Activated CD4-positive, alpha-beta T cell treated with anti-CD3 and anti-CD28 coated beads, Interleukin-2, Interleukin-4, amounts not matched to agents 100 ng/mL and 50 ng/mL, durations not matched to agents 16 hours and 8 hours (primary cell): ENCODE data around the gene INO80.
A peak's percentile ranks its signal among the peaks of the same experiment; 100 is the strongest.

Source experiments
- DNase-seq: peaks from one replicate; pipeline ENCODE4 v3.0.0-alpha.2; 2020; ENCODE audit warnings: low spot score

INO80 gene

DNA sequence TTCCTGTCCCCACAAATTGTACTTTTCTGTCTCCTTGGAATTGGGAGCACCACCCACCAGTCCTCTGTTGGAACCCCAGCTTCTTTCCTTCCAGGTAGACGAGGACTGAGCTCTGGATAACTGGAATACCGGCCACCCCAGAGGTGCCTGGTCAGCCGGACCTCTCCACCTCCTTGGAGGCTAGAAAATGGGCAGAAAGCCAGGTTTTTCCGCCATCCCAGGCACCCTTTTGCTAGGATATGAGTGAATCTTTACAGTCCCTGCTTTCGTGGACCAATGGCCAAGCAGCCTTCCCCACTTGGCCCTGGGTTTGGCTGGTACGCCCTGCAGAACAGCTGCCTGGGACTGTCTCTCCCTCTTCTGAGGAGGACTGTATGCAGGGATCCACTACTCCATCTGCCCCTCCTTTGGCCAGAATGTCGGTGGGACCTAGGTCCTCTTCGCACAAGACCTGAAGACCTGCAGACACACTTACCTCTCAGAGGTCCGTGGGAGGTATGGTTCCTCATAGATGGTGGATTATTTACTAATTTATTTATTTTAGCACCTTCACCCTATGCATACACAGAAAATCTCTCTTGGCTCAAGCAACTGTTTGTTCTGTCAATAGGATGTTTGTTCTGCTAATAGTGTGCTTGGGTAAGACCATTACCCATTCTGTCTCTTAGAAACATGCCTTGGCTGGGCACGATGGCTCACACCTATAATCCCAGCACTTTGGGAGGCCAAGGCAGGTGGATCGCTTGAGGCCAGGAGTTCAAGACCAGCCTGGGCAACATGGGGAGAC lies 171.4 kb downstream of the INO80 start:
- DNase-seq = no peak

DNA sequence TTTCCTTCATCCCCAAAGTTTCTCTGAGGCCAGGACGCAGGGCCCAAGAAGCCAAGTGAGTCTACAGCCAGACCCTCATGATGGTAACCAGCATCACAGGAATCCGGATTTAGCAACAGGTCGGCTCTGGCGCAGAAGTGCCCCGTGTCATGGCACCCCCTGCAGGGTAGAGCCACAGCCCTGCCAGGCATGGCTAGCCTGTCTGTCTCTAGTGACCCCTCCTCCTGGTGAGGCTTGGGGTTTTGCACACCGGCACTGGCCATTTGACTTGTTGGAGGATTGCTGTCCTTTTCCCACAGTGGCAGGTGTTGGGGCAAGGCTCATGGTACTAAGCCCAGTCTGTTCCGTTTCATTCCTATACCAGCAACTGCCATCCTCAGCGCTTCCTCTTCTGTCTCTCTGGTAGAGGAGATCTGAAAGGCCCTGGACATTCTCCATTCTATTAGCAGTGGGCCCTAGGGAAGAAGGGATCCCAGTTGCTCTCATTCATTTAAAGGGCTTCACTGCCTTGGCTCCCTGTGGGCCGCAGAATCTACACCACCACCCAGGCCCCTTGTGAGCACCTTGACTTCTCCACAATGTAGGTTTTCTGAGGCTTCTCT lies 172.2 kb downstream of the INO80 start:
- no peak for DNase-seq

DNA sequence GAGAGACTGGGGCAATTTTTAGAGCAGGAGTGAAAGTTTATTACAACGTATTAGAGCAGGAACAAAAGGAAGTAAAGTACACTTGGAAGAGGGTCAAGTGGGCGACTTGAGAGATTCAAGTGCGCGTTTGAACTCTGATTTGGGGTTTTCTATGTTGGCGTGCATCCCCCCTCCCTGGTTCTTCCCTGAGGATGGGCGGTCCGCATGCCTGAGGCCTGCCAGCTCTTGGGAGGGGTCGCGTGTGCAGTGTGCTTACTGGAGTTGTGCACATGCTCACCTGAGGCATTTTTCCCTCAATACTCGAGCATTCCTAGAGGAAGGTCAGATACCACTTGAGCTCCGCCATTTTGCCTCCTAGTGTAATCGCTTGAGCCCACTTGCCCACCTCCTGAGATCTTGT lies 173.2 kb downstream of the INO80 start:
- DNase-seq = no peak

DNA sequence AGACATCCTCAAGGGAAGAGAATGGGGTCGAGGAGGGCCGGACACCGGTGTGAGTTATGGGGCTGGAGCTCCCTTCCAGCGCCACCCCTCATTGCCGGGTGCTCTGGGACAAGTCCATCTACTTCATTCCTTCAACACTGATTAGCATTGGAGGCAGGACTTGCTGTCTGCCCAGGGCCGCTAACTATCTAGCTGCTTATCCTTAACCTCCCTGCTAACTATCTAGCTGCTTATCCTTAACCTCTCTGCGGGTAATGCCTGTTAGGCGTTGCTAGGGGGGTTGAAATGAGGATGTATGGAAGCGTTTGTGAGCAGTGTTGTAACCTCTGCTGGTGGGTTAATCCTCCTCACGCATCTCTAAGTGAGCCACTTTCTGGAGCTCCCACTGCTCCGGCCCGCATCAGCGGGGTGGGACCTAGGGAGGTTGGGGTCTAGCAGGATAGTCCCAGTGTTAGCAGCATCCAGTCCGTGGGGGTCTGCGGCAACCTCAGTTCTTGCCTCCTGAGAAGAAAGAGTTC lies 173.7 kb downstream of the INO80 start:
- DNase-seq = no peak

DNA sequence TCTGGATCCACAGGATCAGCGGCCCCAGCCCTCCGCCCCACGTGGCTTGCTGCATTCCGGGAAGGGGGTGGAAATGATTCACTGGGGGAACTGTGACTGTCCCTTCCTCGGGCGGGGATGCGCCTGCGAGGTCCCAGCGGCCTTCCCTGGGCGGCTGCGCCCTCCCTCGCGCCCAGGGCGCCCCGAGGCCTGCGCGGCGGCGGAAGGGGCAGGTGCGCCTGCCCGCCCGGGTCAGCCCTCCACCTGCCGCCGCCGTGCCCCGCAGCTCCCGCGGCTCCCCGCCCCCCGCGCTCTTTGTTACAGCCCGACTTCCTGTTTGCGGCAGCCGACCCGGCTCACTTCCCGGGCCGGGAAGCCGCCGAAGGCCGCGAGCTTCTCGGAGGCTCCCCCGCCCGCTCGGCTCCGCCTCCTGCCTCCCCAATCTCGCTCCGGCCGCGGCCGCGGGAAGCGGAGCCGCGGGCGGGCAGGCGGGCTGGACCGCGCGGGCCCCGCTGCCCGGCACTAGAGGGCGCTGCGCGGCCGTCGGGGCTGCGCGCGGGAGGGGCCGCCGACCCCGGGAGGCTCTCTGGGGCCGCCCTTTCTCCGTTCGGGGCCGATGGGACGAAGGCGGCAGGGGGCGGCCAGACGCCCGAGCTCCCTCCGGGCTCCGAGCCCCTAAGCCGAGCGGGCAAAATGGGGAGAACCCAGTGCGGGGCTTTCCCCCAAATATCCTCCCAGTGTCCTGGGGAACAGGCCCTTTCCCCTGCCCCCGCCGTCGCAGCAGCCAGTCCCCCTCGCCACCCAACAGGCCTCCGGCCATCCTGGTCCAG lies 174.3 kb downstream of the INO80 start:
- DNase-seq = peak; percentile 63

DNA sequence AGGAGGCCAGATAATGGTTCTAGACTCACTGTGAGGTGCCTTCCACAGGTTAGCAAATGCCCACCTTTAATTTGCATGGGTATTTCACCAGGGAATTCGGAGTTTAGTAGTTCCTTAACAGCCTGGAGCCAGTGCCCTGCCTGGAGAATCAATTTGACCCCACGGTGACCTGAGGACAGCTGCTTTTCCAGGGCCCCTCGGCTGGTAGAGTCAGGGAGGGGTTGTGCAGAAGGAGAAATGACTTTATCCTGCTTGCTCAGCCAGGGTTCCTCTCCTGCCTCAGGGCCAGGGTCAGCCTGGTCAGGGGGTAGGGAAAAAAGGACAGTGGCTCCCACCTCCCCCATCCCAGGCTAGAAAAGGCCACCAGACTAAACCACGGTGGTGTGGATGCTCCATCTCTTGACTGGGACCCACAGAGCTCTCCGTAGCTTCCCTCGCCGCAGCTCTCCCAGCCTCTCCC lies 175.0 kb downstream of the INO80 start:
- DNase-seq = no peak

DNA sequence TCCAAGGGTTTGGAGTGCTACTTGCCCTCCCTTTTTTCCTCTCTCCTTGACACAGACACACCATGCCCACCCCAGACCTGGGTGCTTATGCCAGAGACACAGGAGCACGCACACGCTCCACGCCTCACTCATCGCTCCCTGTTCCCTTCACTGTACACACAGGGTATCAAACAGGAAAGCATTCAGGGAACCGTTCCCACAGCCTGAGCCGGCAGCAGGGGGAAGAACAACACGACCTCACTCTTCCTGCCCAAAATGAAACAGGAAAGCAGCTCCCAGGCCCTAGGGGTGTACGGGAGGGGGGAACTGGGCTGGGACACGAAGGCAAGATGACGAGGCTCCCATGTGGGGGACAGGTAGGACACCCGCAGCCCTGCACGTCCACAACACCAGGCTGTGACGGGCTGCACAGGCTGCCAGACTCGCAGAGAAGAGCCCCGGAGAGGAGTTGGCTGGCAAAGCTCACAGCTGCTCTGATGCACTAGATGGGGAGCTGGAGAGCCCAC lies 175.7 kb downstream of the INO80 start:
- DNase-seq = no peak

DNA sequence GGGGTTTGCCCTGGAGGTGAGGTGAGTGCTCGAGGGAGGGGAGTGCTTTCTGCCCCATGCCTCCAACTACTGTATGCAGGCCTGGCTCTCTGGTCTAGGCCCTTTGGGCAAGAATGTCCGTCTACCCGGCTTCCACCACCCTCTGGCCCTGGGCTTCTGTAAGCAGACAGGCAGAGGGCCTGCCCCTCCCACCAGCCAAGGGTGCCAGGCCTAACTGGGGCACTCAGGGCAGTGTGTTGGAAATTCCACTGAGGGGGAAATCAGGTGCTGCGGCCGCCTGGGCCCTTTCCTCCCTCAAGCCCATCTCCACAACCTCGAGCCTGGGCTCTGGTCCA lies 177.6 kb downstream of the INO80 start:
- DNase-seq = no peak

DNA sequence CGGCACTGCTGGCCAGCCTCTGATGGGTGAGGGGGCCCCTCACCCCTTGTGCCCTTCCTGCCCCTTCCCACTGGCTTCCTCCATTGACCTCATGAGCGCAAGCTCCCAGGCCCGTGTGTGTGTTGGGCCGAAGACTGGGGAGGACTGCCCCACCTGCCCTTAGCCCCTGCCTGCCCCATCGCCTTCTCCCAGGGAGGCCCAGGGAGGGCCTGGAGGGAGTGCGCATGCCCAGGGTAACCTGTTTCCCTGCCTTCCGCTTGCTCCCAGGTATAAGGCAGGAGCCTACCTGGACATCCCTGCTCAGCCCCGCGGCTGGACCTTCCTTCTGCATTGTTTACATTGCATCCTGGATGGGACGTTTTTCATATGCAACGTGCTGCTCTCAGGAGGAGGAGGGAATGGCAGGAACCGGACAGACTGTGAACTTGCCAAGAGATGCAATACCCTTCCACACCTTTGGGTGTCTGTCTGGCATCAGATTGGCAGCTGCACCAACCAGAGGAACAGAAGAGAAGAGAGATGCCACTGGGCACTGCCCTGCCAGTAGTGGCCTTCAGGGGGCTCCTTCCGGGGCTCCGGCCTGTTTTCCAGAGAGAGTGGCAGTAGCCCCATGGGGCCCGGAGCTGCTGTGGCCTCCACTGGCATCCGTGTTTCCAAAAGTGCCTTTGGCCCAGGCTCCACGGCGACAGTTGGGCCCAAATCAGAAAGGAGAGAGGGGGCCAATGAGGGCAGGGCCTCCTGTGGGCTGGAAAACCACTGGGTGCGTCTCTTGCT lies 178.1 kb downstream of the INO80 start:
- DNase-seq = no peak

DNA sequence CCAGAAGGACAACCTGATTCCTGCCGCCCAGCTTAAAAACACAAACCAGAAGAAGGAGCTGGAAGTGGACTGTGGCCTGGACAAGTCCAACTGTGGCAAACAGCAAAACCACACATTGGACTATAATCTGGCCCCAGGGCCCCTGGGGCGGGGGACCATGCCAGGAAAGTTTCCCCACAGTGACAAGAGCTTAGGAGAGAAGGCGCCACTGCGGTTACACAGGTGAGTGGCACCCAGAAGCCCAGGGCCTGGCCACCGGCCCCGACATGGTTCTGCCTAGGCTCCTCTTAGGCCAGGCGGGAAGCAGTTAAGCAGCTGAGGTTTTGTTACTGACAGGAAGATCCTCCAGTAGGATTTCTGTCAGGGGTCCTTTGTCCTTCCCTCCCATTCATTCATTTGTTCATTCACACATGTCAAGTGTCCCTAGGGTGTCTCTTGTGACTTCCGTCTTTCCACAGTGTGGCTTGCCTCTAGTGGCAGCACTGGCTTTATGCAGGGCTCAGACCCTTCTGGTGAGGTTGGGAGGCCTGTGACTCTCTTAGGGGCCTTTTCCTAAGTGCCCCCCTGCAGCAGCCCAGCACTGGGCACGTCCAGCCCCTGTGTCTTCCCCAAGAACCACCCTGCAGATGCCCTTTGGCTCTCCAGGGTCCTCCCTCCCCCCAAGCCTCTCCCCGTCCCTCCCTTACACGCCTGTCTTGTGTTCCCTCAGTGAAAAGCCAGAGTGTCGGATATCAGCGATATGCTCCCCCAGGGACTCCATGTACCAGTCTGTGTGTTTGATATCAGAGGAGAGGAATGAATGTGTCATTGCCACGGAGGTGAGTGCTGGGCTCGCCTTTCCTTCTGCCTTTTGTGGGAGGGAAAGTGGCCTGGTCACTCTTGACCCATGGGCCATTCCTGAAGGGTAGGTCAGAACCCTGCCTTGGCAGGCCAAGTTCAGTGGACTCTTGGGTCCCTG lies 179.1 kb downstream of the INO80 start:
- no peak for DNase-seq

DNA sequence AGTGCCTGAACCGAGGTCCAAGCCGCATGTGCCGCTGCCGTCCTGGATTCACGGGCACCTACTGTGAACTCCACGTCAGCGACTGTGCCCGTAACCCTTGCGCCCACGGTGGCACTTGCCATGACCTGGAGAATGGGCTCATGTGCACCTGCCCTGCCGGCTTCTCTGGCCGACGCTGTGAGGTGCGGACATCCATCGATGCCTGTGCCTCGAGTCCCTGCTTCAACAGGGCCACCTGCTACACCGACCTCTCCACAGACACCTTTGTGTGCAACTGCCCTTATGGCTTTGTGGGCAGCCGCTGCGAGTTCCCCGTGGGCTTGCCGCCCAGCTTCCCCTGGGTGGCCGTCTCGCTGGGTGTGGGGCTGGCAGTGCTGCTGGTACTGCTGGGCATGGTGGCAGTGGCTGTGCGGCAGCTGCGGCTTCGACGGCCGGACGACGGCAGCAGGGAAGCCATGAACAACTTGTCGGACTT lies 179.8 kb downstream of the INO80 start:
- no peak for DNase-seq

DNA sequence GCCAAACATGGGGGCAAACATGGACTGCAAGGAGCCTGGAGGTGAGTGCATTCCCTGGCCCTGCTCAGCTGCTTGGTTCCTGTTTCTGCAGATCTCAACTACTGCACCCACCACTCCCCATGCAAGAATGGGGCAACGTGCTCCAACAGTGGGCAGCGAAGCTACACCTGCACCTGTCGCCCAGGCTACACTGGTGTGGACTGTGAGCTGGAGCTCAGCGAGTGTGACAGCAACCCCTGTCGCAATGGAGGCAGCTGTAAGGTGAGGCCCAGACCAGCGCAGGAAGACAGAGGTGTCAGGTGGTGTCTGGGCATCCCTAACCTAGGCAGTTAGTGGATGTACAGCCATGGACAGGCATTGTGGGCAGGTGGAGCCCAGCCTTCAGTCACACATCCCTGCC lies 181.6 kb downstream of the INO80 start:
- DNase-seq = no peak

DNA sequence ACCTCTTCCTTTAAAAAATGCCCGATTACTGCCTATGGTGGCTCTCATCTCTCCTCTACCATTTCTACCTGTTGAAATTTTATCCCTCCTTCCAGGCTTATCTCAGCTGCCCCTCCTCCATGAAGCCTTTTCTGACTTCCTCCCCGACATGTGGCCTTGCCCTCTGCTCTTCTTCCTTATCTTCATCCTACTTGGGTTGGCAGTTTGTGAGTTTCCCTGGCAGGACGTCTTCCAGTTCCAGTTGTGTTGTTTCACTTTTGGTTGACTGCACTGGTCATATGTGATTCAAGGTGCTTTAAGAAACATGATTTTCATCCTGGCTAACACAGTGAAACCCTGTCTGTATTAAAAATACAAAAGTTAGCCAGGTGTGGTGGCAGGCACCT lies 182.6 kb downstream of the INO80 start:
- DNase-seq = no peak

DNA sequence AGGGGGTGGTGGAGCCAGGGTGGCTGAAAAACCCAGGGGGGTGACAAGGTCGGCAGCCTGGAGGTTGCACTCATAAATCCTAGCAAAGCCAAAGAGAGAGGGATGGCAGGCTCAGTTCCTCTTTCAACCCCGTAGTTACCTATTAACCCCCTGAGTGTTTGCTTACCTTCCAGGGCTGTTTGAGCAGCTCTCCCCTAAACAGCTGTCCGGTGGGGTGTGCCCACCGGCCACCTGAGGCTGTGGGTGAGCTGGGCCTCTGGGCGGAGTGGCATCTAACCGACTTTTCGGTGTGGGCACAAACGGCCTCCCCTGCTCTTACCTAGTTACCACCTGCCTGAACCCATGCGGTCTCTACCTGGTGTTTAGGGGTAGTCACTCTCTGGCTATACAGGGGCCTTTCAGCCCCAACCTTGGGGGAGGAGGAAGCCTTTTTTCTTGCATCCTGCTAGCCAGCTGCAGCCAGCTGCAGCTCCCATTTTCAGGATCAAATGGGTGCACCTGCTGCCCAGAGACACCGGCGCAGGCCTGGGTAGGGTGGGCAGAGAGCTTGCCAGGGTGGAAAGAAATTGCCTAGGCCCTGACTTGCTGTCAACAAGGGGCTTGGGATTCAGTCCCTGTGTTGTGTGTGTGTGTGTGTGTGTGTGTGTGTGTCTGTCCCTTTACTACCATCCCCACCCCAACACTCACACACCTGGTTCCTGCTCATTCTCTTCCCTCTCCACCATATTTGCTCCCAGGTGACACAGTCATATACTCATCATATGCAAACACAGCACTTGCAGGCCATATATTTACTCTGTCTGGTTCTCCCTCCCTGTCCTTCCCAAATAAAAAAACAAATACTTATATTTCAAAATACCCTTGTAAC lies 183.2 kb downstream of the INO80 start:
- no peak for DNase-seq

DNA sequence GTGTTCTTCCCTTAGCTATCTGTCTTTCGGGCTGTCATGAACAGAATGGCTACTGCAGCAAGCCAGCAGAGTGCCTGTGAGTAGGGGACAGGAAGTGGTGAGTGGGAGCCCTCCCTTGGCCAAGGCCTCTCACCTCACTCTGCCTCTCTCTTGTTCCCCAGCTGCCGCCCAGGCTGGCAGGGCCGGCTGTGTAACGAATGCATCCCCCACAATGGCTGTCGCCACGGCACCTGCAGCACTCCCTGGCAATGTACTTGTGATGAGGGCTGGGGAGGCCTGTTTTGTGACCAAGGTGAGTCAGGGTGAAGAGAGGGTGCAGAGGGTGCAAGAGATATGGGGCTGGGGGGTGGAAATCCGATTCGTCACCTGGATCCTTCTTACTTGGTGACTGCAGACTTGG lies 183.9 kb downstream of the INO80 start:
- no peak for DNase-seq

DNA sequence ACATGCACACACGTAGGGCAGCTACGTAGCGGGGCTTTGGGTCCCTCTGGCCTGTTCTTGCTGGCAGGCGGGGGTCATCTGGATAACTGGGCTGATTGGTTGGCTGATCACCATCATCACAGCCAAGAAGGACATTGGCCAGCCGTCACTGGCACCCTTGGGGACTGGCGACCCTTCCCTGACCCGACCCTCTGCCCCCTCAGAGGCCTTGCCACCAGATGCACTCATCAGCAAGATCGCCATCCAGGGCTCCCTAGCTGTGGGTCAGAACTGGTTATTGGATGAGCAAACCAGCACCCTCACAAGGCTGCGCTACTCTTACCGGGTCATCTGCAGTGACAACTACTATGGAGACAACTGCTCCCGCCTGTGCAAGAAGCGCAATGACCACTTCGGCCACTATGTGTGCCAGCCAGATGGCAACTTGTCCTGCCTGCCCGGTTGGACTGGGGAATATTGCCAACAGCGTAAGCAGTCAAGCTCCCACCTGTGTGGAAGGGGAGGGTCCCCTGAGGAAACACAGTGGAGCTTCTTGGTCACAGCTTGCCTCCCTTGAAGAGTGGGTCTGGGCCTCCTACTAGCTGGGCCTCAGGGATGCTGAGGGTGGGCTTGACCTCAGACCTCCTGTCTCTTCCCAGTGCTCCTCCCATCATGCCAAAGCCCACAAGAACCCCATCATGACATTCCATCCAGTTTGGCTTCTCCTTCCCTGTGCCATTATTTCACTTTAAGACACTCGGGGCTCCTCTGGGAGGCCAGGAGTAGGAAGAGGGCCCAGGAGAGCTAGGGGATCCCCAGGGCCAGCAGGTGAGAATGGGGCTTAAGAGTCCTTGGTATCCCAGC lies 184.6 kb downstream of the INO80 start:
- no peak for DNase-seq

DNA sequence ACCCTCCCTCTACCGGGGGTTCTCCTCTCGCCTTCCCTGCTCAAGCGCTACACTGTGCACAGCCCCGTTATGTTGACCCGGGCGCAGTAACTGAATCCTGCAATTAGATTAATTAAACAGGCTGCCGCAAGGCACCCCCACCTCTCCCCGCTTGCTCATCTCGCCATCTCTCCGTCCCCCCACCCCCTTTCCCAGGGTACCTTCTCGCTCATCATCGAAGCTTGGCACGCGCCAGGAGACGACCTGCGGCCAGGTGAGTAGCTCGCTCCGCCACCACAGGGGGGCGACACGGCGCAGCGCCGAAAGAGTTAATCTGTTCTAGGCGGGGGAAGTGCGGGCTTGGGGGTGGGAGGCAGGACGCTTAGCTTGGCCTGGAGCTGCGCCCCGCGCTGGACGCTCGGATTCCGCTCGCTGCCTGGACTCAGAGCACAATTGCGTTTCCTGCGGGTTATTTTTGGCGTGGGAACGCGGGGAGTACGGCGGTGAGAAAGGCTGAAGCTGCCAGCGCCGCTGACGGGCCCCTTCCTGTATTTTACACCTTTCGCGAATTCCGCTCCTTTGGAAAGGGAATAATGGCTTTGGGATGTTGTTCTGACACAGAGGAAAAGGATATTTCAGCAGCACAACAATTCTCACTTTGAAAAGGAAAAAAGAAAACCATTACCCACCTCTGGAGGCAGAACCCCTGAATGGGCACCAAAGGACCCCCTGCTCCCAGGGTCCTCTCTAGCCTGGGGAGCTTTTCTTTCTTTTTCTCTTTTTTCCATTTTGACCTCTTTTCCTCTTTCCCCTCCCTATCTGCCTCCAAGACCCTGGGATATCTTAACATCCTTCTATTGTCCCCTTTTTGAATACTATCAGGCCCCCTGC lies 185.4 kb downstream of the INO80 start:
- DNase-seq = peak; percentile 69
